Thoracic aorta (tissue), 2 donors: ENCODE data around the gene SMIM20. TPM values are rescaled to one million over a fixed set of nuclear protein-coding genes. Genes with fewer than 3 reads are reported as not detected.

ENCODE experiments used
- ATAC-seq: fragments of 150-250 bp; one replicate; pipeline ENCODE4 v1.8.0; 2017; ENCODE audit warnings: low read depth; ENCODE audit not compliant: insufficient number of reproducible peaks, low FRiP score
- DNase-seq: peaks from one replicate; pipeline ENCODE4 v3.0.0-alpha.2; 2020; ENCODE audit warnings: low spot score
- H3K27ac ChIP-seq, 2 donors: fragments of 200-600 bp; sonication (generic); 1 replicate in 1 of 2; 2 replicates in 1 of 2; pipeline ENCODE4 v1.5.1; 2016; ENCODE audit warnings: mild to moderate bottlenecking in 2 of 2, moderate library complexity in 2 of 2
- H3K27me3 ChIP-seq: fragments of 200-600 bp; sonication (generic); replicated peaks from 2 replicates; pipeline ENCODE4 v1.6.0; 2016; ENCODE audit warnings: mild to moderate bottlenecking; ENCODE audit not compliant: insufficient read depth
- H3K36me3 ChIP-seq: fragments of 200-600 bp; sonication (generic); one replicate; pipeline ENCODE4 v1.5.1; 2016
- H3K4me1 ChIP-seq, 2 donors: fragments of 200-600 bp; sonication (generic); 1 replicate in 1 of 2; 2 replicates in 1 of 2; pipeline versions ENCODE4 v1.5.1 to v1.6.0; 2016; ENCODE audit warnings: low read depth in 2 of 2, mild to moderate bottlenecking in 1 of 2; ENCODE audit not compliant: control insufficient read depth in 1 of 2
- H3K4me3 ChIP-seq: fragments of 200-600 bp; sonication (generic); 2 replicates; pipeline ENCODE4 v1.5.1; 2016; ENCODE audit warnings: mild to moderate bottlenecking
- H3K9me3 ChIP-seq: fragments of 200-600 bp; sonication (generic); 2 replicates; pipeline ENCODE4 v1.5.1; 2016
- total RNA-seq, 2 donors: library from RNA; depleted of rRNA; stranded (reverse); fragments of >200 nt; gene quantifications; one replicate each; pipeline versions ENCODE4 v1.1.0 to v1.2.3, GENCODE V29; 2016
- TF ChIP-seq, protein P1 (sequence below): fragments of 200-600 bp; sonication (generic); IDR thresholded peaks from one replicate; pipeline ENCODE4 v1.5.1; 2019; ENCODE audit warnings: antibody characterized with exemption

The SMIM20 gene
- total RNA-seq, 2 donors from 2014 or later = 20.1 to 21.3 TPM

DNA sequence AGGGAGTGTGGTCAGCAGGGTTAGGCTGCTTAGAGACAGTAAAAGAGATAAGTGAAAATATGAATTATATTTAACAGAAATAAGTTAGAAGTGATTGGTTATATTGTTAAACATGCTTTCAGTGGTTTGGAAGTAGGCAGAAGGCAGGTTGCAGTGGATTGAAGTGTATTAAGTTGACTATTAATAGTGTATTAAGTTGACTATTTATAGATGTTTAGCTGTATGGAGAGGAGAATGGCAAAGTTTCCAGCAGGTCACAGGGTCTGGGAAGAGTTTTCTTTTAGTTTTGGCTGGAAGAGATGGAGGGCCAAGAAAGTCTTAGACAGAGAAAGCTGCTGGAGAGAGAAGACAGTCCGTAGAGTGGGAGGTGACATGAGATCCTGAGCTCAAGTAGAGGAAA is 7.9 kb downstream of the SMIM20 start:
- Histone ChIP-seq H3K4me1 (peaks cover 0 to 10% of the 10 kb centered on the region in 2 donors), H3K4me3 (no peak overlapping the region), H3K27me3 (no peaks in the 10 kb centered on the region), H3K9me3 (no peaks in the 10 kb centered on the region), H3K27ac (no peak overlapping the region), H3K36me3 (no peaks in the 10 kb centered on the region)
- no peak for ATAC-seq
- no peak for DNase-seq
- TF ChIP-seq, protein P1, sequence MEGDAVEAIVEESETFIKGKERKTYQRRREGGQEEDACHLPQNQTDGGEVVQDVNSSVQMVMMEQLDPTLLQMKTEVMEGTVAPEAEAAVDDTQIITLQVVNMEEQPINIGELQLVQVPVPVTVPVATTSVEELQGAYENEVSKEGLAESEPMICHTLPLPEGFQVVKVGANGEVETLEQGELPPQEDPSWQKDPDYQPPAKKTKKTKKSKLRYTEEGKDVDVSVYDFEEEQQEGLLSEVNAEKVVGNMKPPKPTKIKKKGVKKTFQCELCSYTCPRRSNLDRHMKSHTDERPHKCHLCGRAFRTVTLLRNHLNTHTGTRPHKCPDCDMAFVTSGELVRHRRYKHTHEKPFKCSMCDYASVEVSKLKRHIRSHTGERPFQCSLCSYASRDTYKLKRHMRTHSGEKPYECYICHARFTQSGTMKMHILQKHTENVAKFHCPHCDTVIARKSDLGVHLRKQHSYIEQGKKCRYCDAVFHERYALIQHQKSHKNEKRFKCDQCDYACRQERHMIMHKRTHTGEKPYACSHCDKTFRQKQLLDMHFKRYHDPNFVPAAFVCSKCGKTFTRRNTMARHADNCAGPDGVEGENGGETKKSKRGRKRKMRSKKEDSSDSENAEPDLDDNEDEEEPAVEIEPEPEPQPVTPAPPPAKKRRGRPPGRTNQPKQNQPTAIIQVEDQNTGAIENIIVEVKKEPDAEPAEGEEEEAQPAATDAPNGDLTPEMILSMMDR = no peak

- Histone ChIP-seq H3K4me1 (peaks cover 9 to 12% of the 10 kb centered on the region in 2 donors), H3K4me3 (no peak overlapping the region), H3K27me3 (no peaks in the 10 kb centered on the region), H3K9me3 (no peaks in the 10 kb centered on the region), H3K27ac (no peak overlapping the region), H3K36me3 (no peaks in the 10 kb centered on the region)
- DNase-seq (no peak), ATAC-seq (no peak)
- TF ChIP-seq, protein P1 = no peak
These were observed 8.9 kb downstream of the SMIM20 start for GRCh38 chr4:25922812-25923369.

GRCh38 chr4:25923745-25924144 is 9.7 kb downstream of the SMIM20 start:
- no peak overlapping the region for H3K27ac ChIP-seq
- no peaks in the 10 kb centered on the region for H3K36me3 ChIP-seq
- H3K4me3 ChIP-seq = no peak overlapping the region
- no peaks in the 10 kb centered on the region for H3K27me3 ChIP-seq
- DNase-seq = no peak
- no peaks in the 10 kb centered on the region for H3K9me3 ChIP-seq
- TF ChIP-seq, protein P1 = no peak
- ATAC-seq = no peak
- H3K4me1 ChIP-seq = peaks cover 18 to 19% of the 10 kb centered on the region in 2 donors

GRCh38 chr4:25925486-25926201 is 11.6 kb downstream of the SMIM20 start:
- TF ChIP-seq, protein P1 = peak; percentile 20
- Histone ChIP-seq H3K4me1 (peaks cover 16 to 27% of the 10 kb centered on the region in 2 donors), H3K9me3 (no peaks in the 10 kb centered on the region), H3K27me3 (no peaks in the 10 kb centered on the region), H3K27ac (no peak overlapping the region), H3K4me3 (no peak overlapping the region), H3K36me3 (no peaks in the 10 kb centered on the region)
- ATAC-seq = no peak
- DNase-seq = no peak

DNA sequence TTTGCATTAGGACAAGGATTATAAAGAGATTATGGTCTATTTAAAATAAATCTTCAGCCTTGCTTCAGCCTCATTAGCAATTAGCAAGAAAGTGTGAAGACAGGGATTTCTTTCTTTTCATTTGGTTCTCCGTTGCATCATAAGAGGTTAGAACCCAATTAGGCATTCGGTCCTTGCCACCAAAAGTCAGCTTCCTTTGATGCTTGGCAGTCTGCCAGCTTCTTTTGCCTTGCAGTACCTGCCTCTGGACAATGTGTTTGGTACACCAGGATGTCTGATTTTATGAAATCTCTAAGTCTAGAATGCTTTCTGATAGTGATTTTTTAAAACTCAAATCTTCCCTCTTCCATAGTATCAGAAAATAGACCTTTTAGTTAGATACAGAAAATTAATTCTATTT is 12.4 kb downstream of the SMIM20 start:
- ATAC-seq = no peak
- DNase-seq = no peak
- TF ChIP-seq, protein P1 = no peak

More for the DNA sequence above, 12.4 kb downstream of the SMIM20 start:
- Histone ChIP-seq H3K27ac (no peak overlapping the region), H3K4me1 (peaks cover 16 to 27% of the 10 kb centered on the region in 2 donors), H3K27me3 (no peaks in the 10 kb centered on the region), H3K9me3 (no peaks in the 10 kb centered on the region), H3K4me3 (no peak overlapping the region), H3K36me3 (no peaks in the 10 kb centered on the region)
